Measurements from ENCODE around the gene SEMA5A. TPM values are rescaled to one million over a fixed set of nuclear protein-coding genes. Genes with fewer than 3 reads are reported as not detected.

SEMA5A gene
- total RNA-seq, 1 donor from 2014 or later = 0.51 TPM

GRCh38 chr5:9567039-9567438 is 21.2 kb upstream of the SEMA5A start:
- Mint-ChIP-seq H3K4me3 (ENCODE audit: unreplicated experiment) (no peak overlapping the region), H3K4me1 (ENCODE audit: low read depth, unreplicated experiment) (peaks cover 5% of the 10 kb centered on the region), H3K36me3 (ENCODE audit: unreplicated experiment) (no peaks in the 10 kb centered on the region), H3K27me3 (ENCODE audit: unreplicated experiment) (no peaks in the 10 kb centered on the region), H3K9me3 (ENCODE audit: unreplicated experiment) (peaks cover 2% of the 10 kb centered on the region), H3K27ac (ENCODE audit: unreplicated experiment) (no peak overlapping the region)
- no peak for DNase-seq
- no peak for TF ChIP-seq CTCF (IDR thresholded peaks at IDR 0.05; ENCODE audit: partially characterized antibody, unreplicated experiment)

DNA sequence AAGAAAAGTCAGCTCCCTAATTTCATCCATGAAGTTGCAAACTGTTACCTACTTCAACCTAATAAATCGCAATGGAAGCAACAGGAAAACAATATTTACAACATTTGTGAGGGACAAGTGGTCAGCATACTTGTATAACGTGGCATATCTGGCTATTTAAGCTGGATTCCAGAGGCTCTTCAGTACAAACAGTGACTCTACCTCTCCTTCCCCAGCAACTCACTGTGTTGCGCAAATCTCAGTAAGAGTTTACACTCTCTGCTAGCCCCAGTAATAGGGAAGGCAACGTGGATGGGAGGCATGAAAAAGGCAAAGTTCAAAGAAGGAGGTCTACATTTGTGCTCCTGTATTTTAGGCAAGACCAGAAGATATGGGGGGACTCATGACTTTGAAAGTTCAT is 18.9 kb upstream of the SEMA5A start:
- no peaks in the 10 kb centered on the region for H3K27me3 Mint-ChIP-seq (ENCODE audit: unreplicated experiment)
- no peak for TF ChIP-seq CTCF (IDR thresholded peaks at IDR 0.05; ENCODE audit: partially characterized antibody, unreplicated experiment)
- peaks cover 12% of the 10 kb centered on the region for H3K4me1 Mint-ChIP-seq (ENCODE audit: low read depth, unreplicated experiment)
- peaks cover 2% of the 10 kb centered on the region for H3K9me3 Mint-ChIP-seq (ENCODE audit: unreplicated experiment)
- H3K4me3 Mint-ChIP-seq (ENCODE audit: unreplicated experiment) = no peak overlapping the region
- H3K36me3 Mint-ChIP-seq (ENCODE audit: unreplicated experiment) = no peaks in the 10 kb centered on the region
- no peak for DNase-seq
- H3K27ac Mint-ChIP-seq (ENCODE audit: unreplicated experiment) = no peak overlapping the region

DNA sequence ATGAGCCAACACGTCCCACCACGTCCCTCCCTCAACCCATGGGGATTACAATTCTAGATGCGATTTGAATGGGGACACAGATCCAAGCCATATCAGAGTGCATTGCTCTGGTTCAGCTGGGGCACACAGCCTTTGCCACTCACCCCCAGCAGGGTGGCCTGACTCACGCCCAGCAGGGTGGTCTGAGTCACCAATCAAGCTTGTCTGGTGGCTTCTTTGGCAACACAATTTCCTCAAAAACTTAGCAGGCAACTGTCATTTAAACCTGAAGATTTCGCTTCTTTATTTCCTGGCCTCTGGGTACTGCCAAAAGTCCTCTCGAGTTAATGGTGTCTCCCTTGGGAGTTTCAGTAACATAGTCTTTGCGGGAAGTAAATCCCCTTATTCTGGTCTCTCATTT is 16.3 kb upstream of the SEMA5A start:
- H3K9me3 Mint-ChIP-seq (ENCODE audit: unreplicated experiment) = peaks cover 2% of the 10 kb centered on the region
- no peak overlapping the region for H3K4me3 Mint-ChIP-seq (ENCODE audit: unreplicated experiment)
- TF ChIP-seq CTCF (IDR thresholded peaks at IDR 0.05; ENCODE audit: partially characterized antibody, unreplicated experiment) = no peak
- H3K4me1 Mint-ChIP-seq (ENCODE audit: low read depth, unreplicated experiment) = peaks cover 12% of the 10 kb centered on the region
- peaks cover 2% of the 10 kb centered on the region for H3K27me3 Mint-ChIP-seq (ENCODE audit: unreplicated experiment)
- no peaks in the 10 kb centered on the region for H3K36me3 Mint-ChIP-seq (ENCODE audit: unreplicated experiment)
- no peak for DNase-seq
- no peak overlapping the region for H3K27ac Mint-ChIP-seq (ENCODE audit: unreplicated experiment)

DNA sequence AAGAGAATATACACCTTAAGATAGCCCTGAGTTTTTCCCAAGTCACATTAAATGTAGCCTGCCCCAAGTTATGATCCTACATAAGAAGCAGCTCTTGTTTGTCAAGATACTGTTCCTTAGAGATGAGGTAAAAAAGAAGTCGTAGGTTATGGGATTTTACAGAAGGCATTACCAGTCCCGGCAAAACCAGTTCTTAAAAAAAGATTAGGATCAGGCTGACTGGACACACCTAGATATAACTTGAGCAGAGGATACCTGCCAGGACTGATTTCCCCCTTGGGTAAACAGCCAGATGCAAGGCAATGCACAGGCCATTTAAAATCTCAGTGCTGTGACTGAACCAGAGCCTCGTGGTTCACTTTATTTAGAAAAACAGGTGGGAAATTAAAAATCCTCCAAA is 14.1 kb upstream of the SEMA5A start:
- Mint-ChIP-seq H3K9me3 (ENCODE audit: unreplicated experiment) (peaks cover 2% of the 10 kb centered on the region), H3K36me3 (ENCODE audit: unreplicated experiment) (no peaks in the 10 kb centered on the region), H3K4me1 (ENCODE audit: low read depth, unreplicated experiment) (peaks cover 12% of the 10 kb centered on the region)

More for the DNA sequence above, 14.1 kb upstream of the SEMA5A start:
- DNase-seq = no peak
- TF ChIP-seq CTCF (IDR thresholded peaks at IDR 0.05; ENCODE audit: partially characterized antibody, unreplicated experiment) = no peak
- H3K27ac Mint-ChIP-seq (ENCODE audit: unreplicated experiment) = no peak overlapping the region
- peaks cover 2% of the 10 kb centered on the region for H3K27me3 Mint-ChIP-seq (ENCODE audit: unreplicated experiment)
- H3K4me3 Mint-ChIP-seq (ENCODE audit: unreplicated experiment) = no peak overlapping the region
